Forelimb muscle (tissue), 1 donor: ENCODE measurements around the gene CYFIP2. TPM values are rescaled to one million over a fixed set of nuclear protein-coding genes. Genes with fewer than 3 reads are reported as not detected.

Experiments
- DNase-seq: peaks from one replicate; pipeline ENCODE4 v3.0.0-alpha.2; 2013; ENCODE audit warnings: low read depth
- polyA plus RNA-seq: library from polyadenylated mRNA; unstranded; fragments of 120-200 nt; gene quantifications from one replicate; pipeline ENCODE4 v1.2.1, GENCODE V29; 2013; ENCODE audit not compliant: insufficient read length

Gene CYFIP2
- polyA plus RNA-seq, 1 donor = 5.2 TPM

GRCh38 chr5:157258450-157258849 is 7.5 kb upstream of the CYFIP2 start:
- DNase-seq = no peak

GRCh38 chr5:157259699-157260098 is 6.2 kb upstream of the CYFIP2 start:
- no peak for DNase-seq

DNA sequence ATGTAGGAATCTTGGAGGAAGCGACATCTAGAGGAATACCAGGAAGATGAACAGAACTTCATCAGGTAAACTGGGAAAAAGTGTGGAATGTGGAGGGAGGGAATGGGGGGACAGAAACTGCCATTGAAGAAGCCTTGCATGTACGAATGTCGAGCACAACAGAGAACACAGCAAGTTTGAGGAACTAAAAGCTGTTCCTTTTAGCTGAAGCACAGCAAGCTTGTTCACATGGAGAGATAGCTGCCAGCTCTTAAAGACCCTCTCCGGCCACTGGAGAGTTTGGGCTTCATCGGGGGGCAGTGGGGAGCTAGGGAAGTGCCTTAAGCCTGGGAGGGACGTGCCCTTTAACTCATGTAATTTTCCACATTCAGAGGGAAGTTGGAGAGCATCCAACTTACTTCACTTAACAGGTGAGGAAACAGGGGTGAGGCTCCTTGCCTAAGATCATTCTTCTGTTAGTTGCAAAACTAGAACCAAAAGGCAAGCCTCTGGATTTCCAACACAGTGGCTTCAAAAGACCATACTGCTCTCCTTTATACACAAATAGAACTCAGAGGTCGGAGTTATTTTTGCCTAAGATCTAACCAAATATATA is 2.3 kb upstream of the CYFIP2 start:
- no peak for DNase-seq

DNA sequence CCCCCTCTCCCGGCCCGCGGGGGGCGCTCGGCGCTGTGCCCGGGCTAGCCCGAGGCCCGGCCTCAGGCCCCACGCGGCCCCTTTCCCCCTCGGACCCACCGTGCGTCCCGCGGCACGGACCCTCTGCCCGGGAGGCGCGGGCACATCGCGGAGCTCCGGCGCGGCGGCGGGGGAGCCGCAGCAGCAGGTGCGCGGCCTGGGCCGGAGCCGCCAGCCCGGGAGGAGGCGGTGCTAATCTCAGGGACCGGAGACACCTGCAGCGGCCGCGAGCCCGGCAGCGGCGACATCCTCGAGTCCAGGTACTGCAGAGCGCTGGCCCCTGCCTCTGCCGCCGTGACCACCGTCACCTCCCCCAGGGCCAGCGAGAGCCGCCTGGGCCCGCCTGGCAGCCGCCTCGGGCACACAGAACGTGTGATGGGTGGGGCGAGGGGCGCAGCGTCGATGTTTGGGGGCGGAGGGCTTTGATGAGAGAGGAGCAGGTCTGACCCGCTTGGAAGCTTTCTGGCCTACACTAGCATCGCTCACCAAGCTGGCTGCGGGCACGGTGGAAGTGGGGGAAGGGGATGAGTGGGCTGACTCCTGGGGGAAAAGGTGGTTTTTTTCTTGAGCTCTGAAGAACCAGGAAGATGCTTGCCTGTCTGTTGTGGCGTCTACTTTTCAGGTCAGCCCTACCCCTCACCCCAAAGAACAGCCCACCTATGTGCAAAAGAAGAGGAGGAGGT is 524 bp downstream of the CYFIP2 start:
- no peak for DNase-seq

GRCh38 chr5:157267025-157267424 is 1.1 kb downstream of the CYFIP2 start:
- no peak for DNase-seq

- no peak for DNase-seq
These were observed 2.0 kb downstream of the CYFIP2 start for GRCh38 chr5:157267761-157268480.

DNA sequence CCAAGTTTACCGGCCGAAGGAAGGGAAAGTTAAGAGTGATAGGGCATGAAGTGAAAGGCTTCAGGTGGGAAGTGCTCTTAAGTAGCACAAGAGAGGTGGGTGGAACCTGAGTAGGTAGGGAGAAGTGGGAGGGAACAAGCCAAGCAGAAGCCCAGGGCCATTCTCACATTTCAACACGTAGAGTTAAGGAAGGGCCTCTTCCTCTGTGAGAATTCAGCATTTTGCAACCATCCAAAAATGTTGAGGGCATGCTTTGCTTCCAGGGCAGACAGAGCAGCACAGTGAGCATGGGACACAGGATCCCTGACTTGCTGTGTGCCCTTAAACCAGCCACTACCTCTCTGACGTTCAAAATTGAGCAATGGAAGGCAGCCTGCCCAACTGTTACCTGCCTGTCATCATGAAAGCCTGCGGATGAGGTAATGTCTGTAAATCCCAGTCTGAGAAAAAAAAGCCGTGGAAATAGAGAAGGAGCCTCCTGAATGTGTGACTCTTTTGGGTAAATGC is 3.3 kb downstream of the CYFIP2 start:
- DNase-seq = no peak

GRCh38 chr5:157269761-157270272 is 3.9 kb downstream of the CYFIP2 start:
- DNase-seq = no peak

- no peak for DNase-seq
These were observed 4.8 kb downstream of the CYFIP2 start for GRCh38 chr5:157270771-157271170.

DNA sequence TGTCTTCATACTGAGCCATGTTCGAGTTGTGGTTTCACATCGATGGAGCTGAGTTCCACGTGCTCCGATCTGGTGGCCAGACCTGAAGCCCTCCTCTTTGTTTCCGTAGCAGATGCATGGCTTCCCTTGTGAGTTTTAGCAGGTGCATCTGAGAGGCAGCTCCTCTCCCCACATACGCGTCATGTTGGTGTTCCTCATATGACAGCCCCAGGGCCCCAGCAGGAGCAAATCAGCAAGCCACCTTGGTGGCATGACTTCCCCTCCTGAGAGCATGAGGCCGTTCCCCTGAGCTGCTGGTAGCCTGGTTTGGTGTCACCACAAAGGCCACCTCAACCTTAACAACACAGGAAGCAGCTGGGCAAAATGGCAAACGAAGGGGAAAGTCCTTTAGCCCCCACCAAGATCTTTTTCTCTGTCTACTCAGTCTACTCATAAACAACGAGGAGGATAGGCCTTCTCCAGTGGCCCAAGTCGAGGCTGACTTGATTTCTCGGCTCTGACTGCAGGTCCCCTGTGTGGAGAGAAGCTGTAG is 5.9 kb downstream of the CYFIP2 start:
- DNase-seq = no peak

- DNase-seq = no peak
These were observed 7.2 kb downstream of the CYFIP2 start for GRCh38 chr5:157273131-157273556.

DNA sequence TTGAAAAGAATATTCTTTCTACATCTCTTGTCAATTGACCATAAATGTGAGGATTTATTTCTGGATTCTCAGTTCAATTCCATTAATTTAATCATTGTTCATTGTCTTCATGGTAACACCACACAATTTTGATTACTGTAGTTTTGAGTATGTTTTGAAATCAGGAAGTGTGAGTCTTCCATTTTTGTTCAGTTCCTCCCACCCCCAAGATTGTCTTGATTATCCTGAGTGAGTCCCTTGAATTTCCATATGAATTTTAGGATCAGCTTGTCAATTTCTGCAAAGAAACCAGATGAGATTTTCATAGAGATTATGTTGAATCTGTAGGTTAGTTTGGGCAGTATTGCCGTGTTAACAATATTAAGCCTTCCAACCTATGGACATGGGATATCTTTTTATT is 9.5 kb downstream of the CYFIP2 start:
- no peak for DNase-seq

DNA sequence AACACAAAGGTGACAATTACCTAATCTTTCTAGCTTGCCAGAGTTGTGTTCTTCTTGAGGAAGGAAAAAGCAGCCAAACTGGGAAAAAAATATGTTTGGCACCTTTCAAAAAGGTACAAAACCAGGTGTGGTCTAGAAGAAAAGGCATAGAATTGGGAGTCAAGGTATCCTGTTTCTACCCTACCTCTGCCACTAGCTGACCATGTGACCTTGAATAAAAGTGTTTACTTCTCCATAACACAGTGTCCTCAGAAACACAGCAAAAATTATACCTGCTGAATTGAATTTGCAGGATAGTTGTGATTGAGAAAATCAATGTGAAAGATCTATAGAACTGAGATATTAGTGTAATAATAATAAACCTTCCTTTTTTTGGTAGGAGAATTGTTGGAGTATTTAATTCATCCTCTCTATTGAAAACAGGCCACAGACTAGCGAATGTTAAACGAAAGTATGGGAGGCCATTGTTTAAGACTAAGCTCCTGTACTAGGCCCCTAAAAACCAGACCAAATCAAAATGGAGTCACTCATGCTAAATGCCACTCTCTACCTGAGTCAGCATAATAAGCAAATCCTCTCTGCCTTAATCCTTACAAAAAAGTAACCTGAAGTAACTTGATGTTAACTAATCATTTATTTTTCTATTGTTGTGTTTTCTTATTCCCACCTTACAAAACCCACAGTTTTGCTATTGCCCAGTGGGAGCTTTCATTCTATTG is 12.6 kb downstream of the CYFIP2 start:
- no peak for DNase-seq

DNA sequence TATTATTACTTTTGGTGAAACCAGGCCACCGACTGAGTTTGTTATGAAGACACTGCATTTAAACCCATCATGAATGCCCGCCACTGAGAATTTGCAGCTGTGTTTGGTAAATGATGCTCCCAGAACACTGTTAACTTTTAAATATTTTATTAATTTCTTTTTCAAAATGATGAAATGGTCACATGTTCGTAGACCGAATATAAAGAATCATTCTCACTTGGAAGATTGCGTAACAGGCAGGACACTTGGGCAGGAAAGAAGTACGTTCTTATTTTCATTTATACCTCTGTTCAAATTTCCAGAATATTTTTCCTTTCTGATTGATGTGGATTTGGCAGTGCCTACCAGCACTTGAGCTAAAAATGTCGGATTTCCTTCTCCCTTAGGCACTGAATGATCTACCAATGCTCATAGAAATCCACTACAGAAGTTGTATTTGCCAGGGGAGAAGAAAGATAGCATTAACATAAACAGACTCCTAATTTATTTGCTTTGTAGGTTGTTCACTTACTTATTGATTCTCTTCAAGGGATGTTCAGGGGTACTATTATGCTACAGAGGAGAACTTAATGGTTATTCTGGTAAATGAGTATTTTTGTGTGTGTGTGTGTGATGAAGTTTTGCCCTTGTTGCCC is 13.8 kb downstream of the CYFIP2 start:
- no peak for DNase-seq

DNA sequence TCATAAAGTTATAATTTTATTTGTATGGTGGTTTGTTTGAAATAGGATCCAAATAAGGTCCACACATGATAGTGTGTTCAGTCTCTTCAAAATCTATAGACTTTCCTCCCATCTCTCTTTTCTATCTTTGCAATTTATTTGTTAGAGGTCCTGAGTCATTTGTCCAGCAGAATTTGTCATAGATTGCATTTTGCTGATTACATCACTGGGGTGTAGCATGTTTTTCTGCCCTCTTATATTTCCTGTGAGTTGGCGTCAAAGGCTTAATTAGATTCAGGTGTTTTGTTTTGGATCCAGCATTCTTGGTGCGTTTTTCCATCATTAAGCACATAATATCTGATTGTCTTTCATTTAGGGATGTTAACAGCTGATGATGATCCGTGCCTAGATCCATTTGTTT is 15.0 kb downstream of the CYFIP2 start:
- DNase-seq = no peak

GRCh38 chr5:157282150-157282549 is 16.2 kb downstream of the CYFIP2 start:
- DNase-seq = no peak

- DNase-seq = no peak
These were observed 17.5 kb downstream of the CYFIP2 start for GRCh38 chr5:157283434-157283833.

DNA sequence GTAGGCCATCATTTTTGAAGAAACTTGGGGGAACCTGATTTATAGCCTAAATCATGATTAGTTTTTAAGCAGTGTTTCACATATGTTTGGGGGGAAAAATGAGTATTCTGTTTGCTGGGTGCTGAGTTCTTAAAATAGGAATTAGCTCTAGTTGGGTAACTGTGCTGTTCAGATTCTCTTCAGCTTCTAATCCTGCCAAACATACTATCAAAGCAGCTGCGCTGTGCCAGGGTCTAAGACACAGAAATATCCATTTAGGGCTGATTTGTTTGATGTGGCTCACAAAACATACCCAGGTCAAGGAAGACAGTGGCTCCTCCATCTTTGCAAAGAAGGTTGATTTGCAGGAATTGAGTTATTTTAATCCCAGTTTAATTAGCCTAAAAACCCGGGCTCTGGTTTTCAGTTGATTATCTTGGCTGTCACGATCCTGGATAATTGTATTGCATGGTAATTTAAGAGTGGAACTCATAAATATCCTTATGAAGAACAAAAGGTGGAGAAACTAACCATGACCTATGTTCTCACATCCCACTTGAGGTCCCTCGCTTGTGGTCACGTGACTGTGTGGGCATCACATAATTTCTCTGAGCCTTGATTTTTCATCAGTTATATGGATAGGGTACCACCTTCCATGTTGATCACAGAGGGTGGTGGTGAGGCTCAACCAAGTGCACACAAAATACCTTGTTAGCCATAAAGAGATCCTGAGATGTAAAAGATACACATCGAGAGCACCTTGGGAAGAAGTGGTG is 18.7 kb downstream of the CYFIP2 start:
- no peak for DNase-seq

DNA sequence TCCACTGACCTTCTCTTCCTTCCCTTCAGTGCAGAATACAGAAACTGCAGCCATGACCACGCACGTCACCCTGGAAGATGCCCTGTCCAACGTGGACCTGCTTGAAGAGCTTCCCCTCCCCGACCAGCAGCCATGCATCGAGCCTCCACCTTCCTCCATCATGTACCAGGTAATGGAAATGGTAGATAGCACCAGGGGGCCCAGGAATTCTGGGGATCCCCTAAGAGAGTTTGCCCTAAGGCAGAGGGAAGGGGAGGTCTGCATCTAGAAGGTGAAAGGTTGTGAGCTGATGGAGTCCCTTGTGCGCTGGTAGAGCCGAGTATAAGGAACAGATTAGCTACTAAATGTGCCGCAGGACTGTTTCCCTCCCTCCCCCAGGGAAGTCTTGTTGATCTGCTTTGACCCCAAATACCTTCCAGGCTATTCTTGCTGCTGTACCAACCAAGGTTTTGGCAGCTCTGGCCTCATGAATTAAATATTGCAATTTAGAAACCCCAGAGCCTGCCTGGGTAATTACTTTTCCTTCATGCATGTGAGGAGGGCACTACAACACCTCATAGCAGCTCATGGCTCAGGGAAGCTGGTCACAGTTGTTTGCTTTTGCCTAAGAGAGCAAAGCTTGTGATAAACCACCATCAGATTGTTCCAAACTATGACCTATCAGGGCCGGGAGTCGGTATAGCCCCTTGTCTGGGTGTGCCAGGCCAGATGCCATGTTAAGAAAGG is 19.6 kb downstream of the CYFIP2 start:
- no peak for DNase-seq

GRCh38 chr5:157286761-157287211 is 20.9 kb downstream of the CYFIP2 start:
- DNase-seq = no peak
